Measurements from ENCODE around the gene LYPD3. TPM values are rescaled to one million over a fixed set of nuclear protein-coding genes. Genes with fewer than 3 reads are reported as not detected.
A peak's percentile ranks its signal among the peaks of the same experiment; 100 is the strongest.

Gene LYPD3
- total RNA-seq, 1 experiment from 2014 or later = 0.46 TPM

GRCh38 chr19:43462785-43463380, 2.5 kb downstream of the LYPD3 start:
- Histone ChIP-seq H3K27ac (ENCODE audit: low read length) (no peak overlapping the region; the same call in 1 of the 2 replicates), H3K9me3 (ENCODE audit: control insufficient read depth, insufficient read depth, low read depth, low read length) (no peaks in the 10 kb centered on the region), H3K36me3 (ENCODE audit: control insufficient read depth, insufficient read depth, low read length) (no peaks in the 10 kb centered on the region), H3K4me1 (ENCODE audit: control insufficient read depth, insufficient read depth, low read length) (peaks cover 3% of the 10 kb centered on the region; the same call in 1 of the 2 replicates), H3K4me3 (ENCODE audit: low read depth in 2 of 2, low read length in 2 of 2) (peak overlapping the region; percentile 57 to 72), H3K27me3 (ENCODE audit: control insufficient read depth, insufficient read depth, low read length) (no peaks in the 10 kb centered on the region)
- in situ Hi-C loops (cut with HindIII; ENCODE audit: low pct_unique_long_range_greater_than_20kb, low sequenced_read_pairs) = no loop called here
- no peak for ATAC-seq
- DNase-seq (ENCODE audit: low read depth, low spot score) = no peak
- TF ChIP-seq TCF7L2 (IDR thresholded peaks at IDR 0.05; ENCODE audit: low read depth, low read length) (no peak), POLR2AphosphoS5 (IDR thresholded peaks at IDR 0.05; ENCODE audit: low read depth, low read length) (no peak), SIN3A (IDR thresholded peaks at IDR 0.05; ENCODE audit: borderline replicate concordance, insufficient read depth, low read depth, low read length) (no peak), CTCF (IDR thresholded peaks at IDR 0.05) (no peak)
- TF ChIP-seq, protein P1, sequence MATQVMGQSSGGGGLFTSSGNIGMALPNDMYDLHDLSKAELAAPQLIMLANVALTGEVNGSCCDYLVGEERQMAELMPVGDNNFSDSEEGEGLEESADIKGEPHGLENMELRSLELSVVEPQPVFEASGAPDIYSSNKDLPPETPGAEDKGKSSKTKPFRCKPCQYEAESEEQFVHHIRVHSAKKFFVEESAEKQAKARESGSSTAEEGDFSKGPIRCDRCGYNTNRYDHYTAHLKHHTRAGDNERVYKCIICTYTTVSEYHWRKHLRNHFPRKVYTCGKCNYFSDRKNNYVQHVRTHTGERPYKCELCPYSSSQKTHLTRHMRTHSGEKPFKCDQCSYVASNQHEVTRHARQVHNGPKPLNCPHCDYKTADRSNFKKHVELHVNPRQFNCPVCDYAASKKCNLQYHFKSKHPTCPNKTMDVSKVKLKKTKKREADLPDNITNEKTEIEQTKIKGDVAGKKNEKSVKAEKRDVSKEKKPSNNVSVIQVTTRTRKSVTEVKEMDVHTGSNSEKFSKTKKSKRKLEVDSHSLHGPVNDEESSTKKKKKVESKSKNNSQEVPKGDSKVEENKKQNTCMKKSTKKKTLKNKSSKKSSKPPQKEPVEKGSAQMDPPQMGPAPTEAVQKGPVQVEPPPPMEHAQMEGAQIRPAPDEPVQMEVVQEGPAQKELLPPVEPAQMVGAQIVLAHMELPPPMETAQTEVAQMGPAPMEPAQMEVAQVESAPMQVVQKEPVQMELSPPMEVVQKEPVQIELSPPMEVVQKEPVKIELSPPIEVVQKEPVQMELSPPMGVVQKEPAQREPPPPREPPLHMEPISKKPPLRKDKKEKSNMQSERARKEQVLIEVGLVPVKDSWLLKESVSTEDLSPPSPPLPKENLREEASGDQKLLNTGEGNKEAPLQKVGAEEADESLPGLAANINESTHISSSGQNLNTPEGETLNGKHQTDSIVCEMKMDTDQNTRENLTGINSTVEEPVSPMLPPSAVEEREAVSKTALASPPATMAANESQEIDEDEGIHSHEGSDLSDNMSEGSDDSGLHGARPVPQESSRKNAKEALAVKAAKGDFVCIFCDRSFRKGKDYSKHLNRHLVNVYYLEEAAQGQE (IDR thresholded peaks at IDR 0.05; ENCODE audit: insufficient read depth in 1 of 2, low read depth in 2 of 2, low read length in 1 of 2) = no peak
- POLR2A ChIA-PET = interaction anchor here (0.6 kb wide), 1 partner anchor 54 kb away, joined by 7 read pairs; no protein-coding TSS in a partner anchor
- BruUV-seq (replicated peaks) = no TSS peak
- intact Hi-C loops (cut with micrococcal nuclease; ENCODE audit: unreplicated experiment) = no loop called here
- CTCF ChIA-PET = interaction anchor here (0.6 to 1.4 kb wide), 2 partner anchors 16 to 55 kb away, joined by 9 to 12 read pairs; no protein-coding TSS in a partner anchor

- no peak for TF ChIP-seq SIN3A (IDR thresholded peaks at IDR 0.05; ENCODE audit: borderline replicate concordance, insufficient read depth, low read depth, low read length)
- TF ChIP-seq CTCF (IDR thresholded peaks at IDR 0.05) = no peak
- no peak for TF ChIP-seq TCF7L2 (IDR thresholded peaks at IDR 0.05; ENCODE audit: low read depth, low read length)
- TF ChIP-seq, protein P1 (IDR thresholded peaks at IDR 0.05; ENCODE audit: insufficient read depth in 1 of 2, low read depth in 2 of 2, low read length in 1 of 2) = no peak
- no peaks in the 10 kb centered on the region for H3K9me3 ChIP-seq (ENCODE audit: control insufficient read depth, insufficient read depth, low read depth, low read length)
- no TSS peak for BruUV-seq (replicated peaks)
- no peak for DNase-seq (ENCODE audit: low read depth, low spot score)
- ChIA-PET POLR2A (interaction anchor here (0.6 kb wide), 1 partner anchor 54 kb away, joined by 7 read pairs; no protein-coding TSS in a partner anchor), CTCF (no interaction called here)
- peak overlapping the region in 1 of 2 experiments; percentile 72; a peak in 2 of 4 replicates for H3K4me3 ChIP-seq (ENCODE audit: low read depth in 2 of 2, low read length in 2 of 2)
- H3K4me1 ChIP-seq (ENCODE audit: control insufficient read depth, insufficient read depth, low read length) = no peaks in the 10 kb centered on the region
- H3K36me3 ChIP-seq (ENCODE audit: control insufficient read depth, insufficient read depth, low read length) = no peaks in the 10 kb centered on the region
- in situ Hi-C loops (cut with HindIII; ENCODE audit: low pct_unique_long_range_greater_than_20kb, low sequenced_read_pairs) = no loop called here
- H3K27ac ChIP-seq (ENCODE audit: low read length) = no peak overlapping the region
- intact Hi-C loops (cut with micrococcal nuclease; ENCODE audit: unreplicated experiment) = no loop called here
- no peaks in the 10 kb centered on the region for H3K27me3 ChIP-seq (ENCODE audit: control insufficient read depth, insufficient read depth, low read length)
- no peak for ATAC-seq
Observed at GRCh38 chr19:43462383-43462782, 3.0 kb downstream of the LYPD3 start.

All from Panc1 (cell line).